GM21723 (cell line): Measurements from ENCODE around the gene RAB40A.

Source experiments
- ATAC-seq: cut with Tn5 transposase; IDR thresholded peaks from one replicate; pipeline ENCODE4 v1.9.1; 2021; ENCODE audit warnings: mild to moderate bottlenecking, moderate library complexity; ENCODE audit not compliant: unreplicated experiment

RAB40A gene

GRCh38 chrX:103519389-103519788 is at the start of gene RAB40A:
Gene RAB40A, minus strand, starts transcription at chrX:103519489. Its CDS starts 18,733 bp downstream, at chrX:103500756.
- no peak for ATAC-seq

- ATAC-seq: no peak
Measured at GRCh38 chrX:103565752-103566151, 46.5 kb upstream of the RAB40A start.

- no peak for ATAC-seq
Measured at GRCh38 chrX:103565197-103565596, 45.9 kb upstream of the RAB40A start.

GRCh38 chrX:103562801-103563200 is 43.5 kb upstream of the RAB40A start:
- ATAC-seq: no peak

- ATAC-seq: no peak
Measured at GRCh38 chrX:103560256-103560655, 41.0 kb upstream of the RAB40A start.

GRCh38 chrX:103556963-103557612 is 37.8 kb upstream of the RAB40A start:
- ATAC-seq: no peak

- peak; percentile 97 for ATAC-seq
Measured at GRCh38 chrX:103554687-103555424, 35.6 kb upstream of the RAB40A start.

GRCh38 chrX:103552236-103552635 is 32.9 kb upstream of the RAB40A start:
- ATAC-seq: no peak

GRCh38 chrX:103550415-103551051 is 31.2 kb upstream of the RAB40A start:
- no peak for ATAC-seq

- ATAC-seq: no peak
Measured at GRCh38 chrX:103549916-103550315, 30.6 kb upstream of the RAB40A start.

GRCh38 chrX:103540145-103540544 is 20.9 kb upstream of the RAB40A start:
- ATAC-seq: no peak

GRCh38 chrX:103539695-103540094 is 20.4 kb upstream of the RAB40A start:
- no peak for ATAC-seq

- ATAC-seq: no peak
Measured at GRCh38 chrX:103538728-103539127, 19.4 kb upstream of the RAB40A start.

- no peak for ATAC-seq
Measured at GRCh38 chrX:103537871-103538387, 18.6 kb upstream of the RAB40A start.

GRCh38 chrX:103536732-103537131 is 17.4 kb upstream of the RAB40A start:
- ATAC-seq: no peak

- ATAC-seq: no peak
Measured at GRCh38 chrX:103536071-103536470, 16.8 kb upstream of the RAB40A start.

GRCh38 chrX:103535206-103535605 is 15.9 kb upstream of the RAB40A start:
- no peak for ATAC-seq

GRCh38 chrX:103533511-103534216 is 14.4 kb upstream of the RAB40A start:
- ATAC-seq: peak; percentile 59

GRCh38 chrX:103531002-103531401 is 11.7 kb upstream of the RAB40A start:
- no peak for ATAC-seq

GRCh38 chrX:103530545-103530944 is 11.3 kb upstream of the RAB40A start:
- ATAC-seq: no peak

GRCh38 chrX:103529550-103529949 is 10.3 kb upstream of the RAB40A start:
- no peak for ATAC-seq
